ENCODE results near the gene HSPE1.
A peak's percentile ranks its signal among the peaks of the same experiment; 100 is the strongest.

HSPE1 gene

DNA sequence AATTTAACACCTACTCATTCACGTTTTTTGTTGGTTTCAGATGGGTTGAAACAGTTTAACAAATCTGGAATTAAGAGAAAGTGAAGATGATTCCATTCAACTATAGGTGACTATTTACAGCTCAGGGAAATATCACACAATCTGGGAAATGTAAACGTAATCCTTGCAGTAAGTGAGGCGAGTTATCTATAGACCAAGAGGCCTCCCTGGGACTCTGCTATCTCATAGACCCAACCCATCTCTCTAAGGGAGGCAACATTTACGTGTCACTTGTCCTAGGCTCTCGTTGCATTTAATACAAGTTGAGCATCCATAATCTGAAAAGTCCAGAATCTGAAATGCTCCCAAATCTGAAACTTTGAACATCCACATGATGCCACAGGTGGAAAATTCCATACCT lies 13.7 kb downstream of the HSPE1 start:
- no peak overlapping the region for H3K4me3 Mint-ChIP-seq
- no peaks in the 10 kb centered on the region for H3K27me3 Mint-ChIP-seq (ENCODE audit: low read depth, poor library complexity)
- H3K4me1 Mint-ChIP-seq = peaks cover 26% of the 10 kb centered on the region
- no peak overlapping the region for H3K27ac Mint-ChIP-seq
- TF ChIP-seq, protein P1, sequence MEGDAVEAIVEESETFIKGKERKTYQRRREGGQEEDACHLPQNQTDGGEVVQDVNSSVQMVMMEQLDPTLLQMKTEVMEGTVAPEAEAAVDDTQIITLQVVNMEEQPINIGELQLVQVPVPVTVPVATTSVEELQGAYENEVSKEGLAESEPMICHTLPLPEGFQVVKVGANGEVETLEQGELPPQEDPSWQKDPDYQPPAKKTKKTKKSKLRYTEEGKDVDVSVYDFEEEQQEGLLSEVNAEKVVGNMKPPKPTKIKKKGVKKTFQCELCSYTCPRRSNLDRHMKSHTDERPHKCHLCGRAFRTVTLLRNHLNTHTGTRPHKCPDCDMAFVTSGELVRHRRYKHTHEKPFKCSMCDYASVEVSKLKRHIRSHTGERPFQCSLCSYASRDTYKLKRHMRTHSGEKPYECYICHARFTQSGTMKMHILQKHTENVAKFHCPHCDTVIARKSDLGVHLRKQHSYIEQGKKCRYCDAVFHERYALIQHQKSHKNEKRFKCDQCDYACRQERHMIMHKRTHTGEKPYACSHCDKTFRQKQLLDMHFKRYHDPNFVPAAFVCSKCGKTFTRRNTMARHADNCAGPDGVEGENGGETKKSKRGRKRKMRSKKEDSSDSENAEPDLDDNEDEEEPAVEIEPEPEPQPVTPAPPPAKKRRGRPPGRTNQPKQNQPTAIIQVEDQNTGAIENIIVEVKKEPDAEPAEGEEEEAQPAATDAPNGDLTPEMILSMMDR (IDR thresholded peaks at IDR 0.05) = no peak
- H3K36me3 Mint-ChIP-seq (ENCODE audit: low read depth) = peaks cover 20% of the 10 kb centered on the region
- no peak for DNase-seq
- H3K9me3 Mint-ChIP-seq = peaks cover 3% of the 10 kb centered on the region

DNA sequence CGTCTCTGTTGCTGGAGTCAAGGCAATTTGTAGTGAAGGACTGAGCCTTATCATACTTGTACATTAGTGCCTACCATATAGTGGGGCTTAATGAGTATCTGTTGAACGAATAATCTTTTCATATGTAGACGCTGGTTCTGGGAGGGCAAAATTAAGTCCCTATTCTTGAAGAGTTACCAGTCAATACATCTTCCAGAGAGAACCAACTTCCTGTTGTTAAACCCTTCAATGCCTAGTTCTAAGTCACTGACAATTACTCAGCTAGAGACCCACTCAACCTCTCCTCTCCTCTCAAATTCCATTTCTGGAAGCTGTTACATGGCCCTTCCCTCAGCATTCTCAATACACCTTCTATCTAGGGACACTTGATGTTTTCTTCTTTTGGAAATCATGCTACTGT lies 14.6 kb downstream of the HSPE1 start:
- Mint-ChIP-seq H3K4me3 (peak overlapping the region; percentile 99), H3K36me3 (ENCODE audit: low read depth) (peaks cover 28% of the 10 kb centered on the region), H3K27me3 (ENCODE audit: low read depth, poor library complexity) (no peaks in the 10 kb centered on the region), H3K27ac (peak overlapping the region; percentile 85), H3K4me1 (peaks cover 26% of the 10 kb centered on the region), H3K9me3 (peaks cover 11% of the 10 kb centered on the region)
- TF ChIP-seq, protein P1 (IDR thresholded peaks at IDR 0.05) = no peak
- no peak for DNase-seq

DNA sequence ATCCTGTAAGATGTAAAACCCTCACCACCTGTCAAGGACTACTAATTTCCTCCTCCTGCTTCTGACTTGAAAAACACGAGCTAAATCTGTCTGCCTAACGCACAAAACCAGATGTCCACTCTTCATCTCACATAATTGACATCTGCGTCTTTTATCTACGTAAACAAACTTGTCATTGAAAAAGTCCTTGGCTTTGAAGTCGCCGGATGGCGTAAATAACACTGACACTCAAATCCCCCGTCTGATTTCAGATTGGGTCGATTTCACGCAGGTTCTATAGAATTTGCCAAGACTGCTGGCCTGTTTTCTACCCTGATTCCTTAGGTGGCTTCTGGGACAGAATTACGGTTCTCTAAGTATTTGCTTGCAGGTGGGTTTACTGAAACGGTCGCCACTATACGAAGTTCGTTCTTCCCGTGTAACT lies 15.1 kb downstream of the HSPE1 start:
- DNase-seq = peak; percentile 7
- Mint-ChIP-seq H3K36me3 (ENCODE audit: low read depth) (peaks cover 34% of the 10 kb centered on the region), H3K9me3 (peaks cover 16% of the 10 kb centered on the region), H3K4me1 (peaks cover 26% of the 10 kb centered on the region), H3K4me3 (peak overlapping the region; percentile 99), H3K27ac (peak overlapping the region; percentile 85), H3K27me3 (ENCODE audit: low read depth, poor library complexity) (no peaks in the 10 kb centered on the region)
- TF ChIP-seq, protein P1 (IDR thresholded peaks at IDR 0.05) = no peak

DNA sequence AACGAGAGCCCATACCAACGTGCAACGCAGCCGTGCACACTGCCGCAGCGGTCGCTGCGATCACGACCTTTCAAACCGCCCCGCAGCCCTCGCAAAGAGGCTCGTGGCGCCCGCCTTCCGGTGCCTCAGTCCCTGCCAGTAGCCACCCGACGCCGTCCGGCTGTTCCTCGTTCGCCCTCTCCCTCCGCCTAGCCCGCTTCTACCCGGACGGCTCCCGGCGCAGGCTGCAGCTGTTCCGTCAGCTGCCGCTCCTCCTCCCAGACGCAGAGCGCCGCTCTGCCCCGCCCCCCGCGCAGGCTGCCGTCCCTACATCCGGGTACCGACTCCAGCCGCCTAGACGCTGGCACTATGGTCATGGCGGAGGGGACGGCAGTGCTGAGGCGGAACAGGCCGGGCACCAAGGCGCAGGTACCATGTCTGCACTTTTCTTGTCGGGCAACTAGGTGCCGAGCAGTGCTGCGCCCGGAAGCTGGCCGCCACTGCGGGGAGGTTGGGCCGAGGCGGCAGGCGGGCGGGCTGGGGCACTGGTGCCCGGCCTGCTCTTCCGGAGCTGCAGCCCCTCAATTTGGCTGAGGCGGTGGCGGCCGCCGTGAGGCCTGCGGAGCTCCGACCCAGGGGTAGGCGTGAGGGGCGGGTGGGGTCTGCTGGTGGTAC lies 15.7 kb downstream of the HSPE1 start, which contains the start of gene MOB4:
MOB4 (plus strand) TSS at position 328 of the 654 bp plus-strand sequence; CDS start at position 349, 21 bp downstream.
- Mint-ChIP-seq H3K27me3 (ENCODE audit: low read depth, poor library complexity) (no peaks in the 10 kb centered on the region), H3K27ac (peak within 1 kb of the TSS; percentile 97), H3K9me3 (peaks cover 21% of the 10 kb centered on the region), H3K4me3 (peak within 1 kb of the TSS; percentile 99), H3K4me1 (peaks cover 26% of the 10 kb centered on the region), H3K36me3 (ENCODE audit: low read depth) (peaks cover 39% of the 10 kb centered on the region)
- TF ChIP-seq, protein P1 (IDR thresholded peaks at IDR 0.05) = no peak
- peak; percentile 97 for DNase-seq

DNA sequence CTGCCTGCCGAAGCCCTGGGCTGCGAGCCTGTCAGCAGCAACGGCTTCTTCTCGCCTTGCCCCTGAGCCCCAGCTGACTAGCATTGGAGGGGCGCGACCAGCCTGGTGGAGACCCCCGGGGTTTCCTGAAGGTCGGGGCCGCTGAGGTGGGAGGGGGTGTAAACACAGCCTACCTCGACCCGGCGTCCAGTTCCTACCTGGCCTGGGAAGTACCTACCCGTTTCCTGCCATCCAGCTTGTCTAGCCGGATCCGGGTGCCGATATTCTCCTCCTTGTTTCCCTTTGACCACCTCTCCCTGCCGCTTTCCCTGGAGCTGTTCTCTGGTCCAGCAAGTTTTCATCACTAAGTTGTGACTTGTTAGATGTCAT lies 16.2 kb downstream of the HSPE1 start:
- Mint-ChIP-seq H3K4me1 (peaks cover 26% of the 10 kb centered on the region), H3K27me3 (ENCODE audit: low read depth, poor library complexity) (no peaks in the 10 kb centered on the region), H3K36me3 (ENCODE audit: low read depth) (peaks cover 41% of the 10 kb centered on the region), H3K9me3 (peaks cover 27% of the 10 kb centered on the region), H3K27ac (peak overlapping the region; percentile 97), H3K4me3 (peak overlapping the region; percentile 99)
- DNase-seq = no peak
- TF ChIP-seq, protein P1 (IDR thresholded peaks at IDR 0.05) = no peak

DNA sequence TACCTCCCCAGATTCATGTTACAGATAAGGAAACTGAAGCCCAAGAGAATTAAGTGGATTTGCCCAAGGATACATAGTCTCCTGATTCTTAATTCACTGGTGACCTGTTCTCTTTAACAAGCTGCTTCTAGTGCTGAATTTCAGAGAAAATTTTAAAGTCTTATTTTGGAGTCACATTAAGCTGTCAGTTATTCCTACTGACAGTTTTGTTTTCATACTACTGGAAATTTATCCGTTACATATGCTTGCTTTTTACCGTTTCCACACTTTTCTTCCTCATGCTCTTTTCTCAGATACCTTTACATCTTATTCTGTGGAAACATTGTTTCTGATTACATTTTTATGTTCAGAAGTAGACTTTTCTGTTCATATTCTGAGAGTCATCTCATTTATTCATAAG lies 17.0 kb downstream of the HSPE1 start:
- DNase-seq = no peak
- TF ChIP-seq, protein P1 (IDR thresholded peaks at IDR 0.05) = no peak
- H3K4me1 Mint-ChIP-seq = peaks cover 26% of the 10 kb centered on the region
- peaks cover 33% of the 10 kb centered on the region for H3K9me3 Mint-ChIP-seq
- no peak overlapping the region for H3K27ac Mint-ChIP-seq
- no peaks in the 10 kb centered on the region for H3K27me3 Mint-ChIP-seq (ENCODE audit: low read depth, poor library complexity)
- H3K4me3 Mint-ChIP-seq = peak overlapping the region; percentile 99
- H3K36me3 Mint-ChIP-seq (ENCODE audit: low read depth) = peaks cover 47% of the 10 kb centered on the region

Data from nephron progenitor cell (in vitro differentiated cells).